Caco-2 (cell line): ENCODE data around the gene DYRK1A. TPM values are rescaled to one million over a fixed set of nuclear protein-coding genes. Genes with fewer than 3 reads are reported as not detected.

Source experiments
- Bru-seq: library from RNA; stranded (reverse); fragments of 400-500 nt; gene quantifications from one replicate; lab custom pipeline; 2021; lab: Mats Ljungman, UMichigan
- BruChase-seq, 2 experiments: library from RNA; stranded (reverse); fragments of 400-500 nt; gene quantifications; one replicate each; lab custom pipeline; 2021; lab: Mats Ljungman, UMichigan
- BruUV-seq: library from RNA; stranded (reverse); fragments of 400-500 nt; replicated peaks from 2 replicates; lab custom pipeline; 2021; lab: Mats Ljungman, UMichigan
- CTCF ChIA-PET: fragments of 300-600 bp; sonication (Branson Sonifier 250); formaldehyde crosslinking; loops from one replicate; lab custom pipeline; 2022; ENCODE audit warnings: antibody characterized with exemption; lab: Charles Lee
- POLR2A ChIA-PET: fragments of 300-600 bp; sonication (Branson Sonifier 250); formaldehyde crosslinking; loops from one replicate; lab custom pipeline; 2022; ENCODE audit warnings: antibody characterized with exemption; lab: Charles Lee
- DNase-seq, 2 experiments: peaks; one replicate each; pipeline versions ENCODE4 v3.0.0 to v3.0.0-alpha.2; 2020 to 2022
- H3K27me3 ChIP-seq: replicated peaks from 2 replicates; pipeline ENCODE4 v1.6.0; 2011; ENCODE audit warnings: low read length; ENCODE audit not compliant: control insufficient read depth, insufficient read depth
- H3K36me3 ChIP-seq: 2 replicates; pipeline ENCODE4 v1.5.1; 2011; ENCODE audit warnings: low read length; ENCODE audit not compliant: control insufficient read depth, insufficient read depth
- H3K4me1 ChIP-seq: fragments of 250-450 bp; sonication (Bioruptor Pico); 2 replicates; pipeline ENCODE4 v1.5.1; 2020; ENCODE audit warnings: mild to moderate bottlenecking
- H3K4me3 ChIP-seq: 2 replicates; pipeline ENCODE4 v1.5.1; 2011; ENCODE audit warnings: low read depth, mild to moderate bottlenecking, control low read depth, low read length
- H3K9me3 ChIP-seq: fragments of 250-450 bp; sonication (Bioruptor Pico); 2 replicates; pipeline ENCODE4 v1.5.1; 2020; ENCODE audit warnings: mild to moderate bottlenecking, moderate library complexity
- H3K27ac Mint-ChIP-seq: one replicate; pipeline ENCODE4 v1.8.0; 2022; ENCODE audit warnings: mixed read lengths; ENCODE audit not compliant: unreplicated experiment
- H3K27me3 Mint-ChIP-seq: one replicate; pipeline ENCODE4 v1.8.0; 2022; ENCODE audit warnings: mixed read lengths; ENCODE audit not compliant: insufficient read depth, unreplicated experiment
- H3K36me3 Mint-ChIP-seq: one replicate; pipeline ENCODE4 v1.8.0; 2022; ENCODE audit warnings: mild to moderate bottlenecking, mixed read lengths; ENCODE audit not compliant: insufficient read depth, unreplicated experiment
- H3K4me1 Mint-ChIP-seq: one replicate; pipeline ENCODE4 v1.8.0; 2022; ENCODE audit warnings: low read depth, mixed read lengths; ENCODE audit not compliant: unreplicated experiment
- H3K4me3 Mint-ChIP-seq: one replicate; pipeline ENCODE4 v1.8.0; 2022; ENCODE audit warnings: mild to moderate bottlenecking, moderate library complexity, mixed read lengths; ENCODE audit not compliant: unreplicated experiment
- H3K9me3 Mint-ChIP-seq: one replicate; pipeline ENCODE4 v1.8.0; 2022; ENCODE audit warnings: mixed read lengths; ENCODE audit not compliant: unreplicated experiment
- intact Hi-C: fragments of 100-400 bp; cut with micrococcal nuclease; formaldehyde crosslinking; loops from one replicate; pipeline ENCODE4 v1.10.0; 2022; ENCODE audit not compliant: unreplicated experiment
- long read RNA-seq: library from polyadenylated mRNA; stranded (forward); transcript quantifications from one replicate; pipeline ENCODE4 v2.0.0, GENCODE V29; 2022
- total RNA-seq: library from RNA; stranded (reverse); gene quantifications from 2 replicates; pipeline ENCODE4 v1.2.3, GENCODE V29; 2022
- TF ChIP-seq, protein P1 (sequence below), 2 experiments: fragments of 200-600 bp in 1 of 2; IDR thresholded peaks; 1 replicate in 1 of 2; 2 replicates in 1 of 2; pipeline versions ENCODE4 v1.5.1 to v1.8.0; 2011 to 2022; ENCODE audit warnings: antibody characterized with exemption in 1 of 2, control low read depth in 1 of 2, inconsistent platforms in 1 of 2, low read depth in 1 of 2, low read length in 1 of 2, mild to moderate bottlenecking in 1 of 2, moderate library complexity in 1 of 2; ENCODE audit not compliant: insufficient read depth in 1 of 2, severe bottlenecking in 1 of 2, unreplicated experiment in 1 of 2

DYRK1A gene
- total RNA-seq (50.9 and 51.5 TPM in 2 replicates), Bru-seq, nascent RNA (percentile 95 among the genes with signal in this experiment), BruChase-seq, experiment 1, labeled RNA remaining after a 2-hour chase (percentile 92 among the genes with signal in this experiment), BruChase-seq, experiment 2, labeled RNA remaining after a 6-hour chase (percentile 86 among the genes with signal in this experiment)
- long read RNA-seq, partial matches to known transcripts: 1 of 10 reads
- long read RNA-seq, other reads (novel, unspliced or antisense): 9 of 10 reads

GRCh38 chr21:37366482-37367316 is at the start of gene DYRK1A:
Gene DYRK1A (plus strand): TSS chr21:37366773. CDS start chr21:37420375, 53,602 bp downstream.
- peak; percentile 98 to 100 for DNase-seq
- Mint-ChIP-seq H3K27me3 (no peaks in the 10 kb centered on the region), H3K36me3 (peaks cover 10% of the 10 kb centered on the region), H3K4me1 (peaks cover 18% of the 10 kb centered on the region), H3K27ac (peak within 1 kb of the TSS; percentile 100), H3K4me3 (peak within 1 kb of the TSS; percentile 99), H3K9me3 (no peaks in the 10 kb centered on the region)
- Histone ChIP-seq H3K4me1 (peaks cover 31% of the 10 kb centered on the region), H3K27me3 (no peaks in the 10 kb centered on the region), H3K9me3 (no peaks in the 10 kb centered on the region), H3K4me3 (peak within 1 kb of the TSS; percentile 92), H3K36me3 (no peaks in the 10 kb centered on the region)
- ChIA-PET CTCF (interaction anchor here (1.0 kb wide), 1 partner anchor 147 kb away, joined by 6 read pairs; no protein-coding TSS in a partner anchor), POLR2A (interaction anchor here (0.6 to 2.7 kb wide), 8 partner anchors 28 to 387 kb away, joined by 3 to 25 read pairs (median 6); partner anchors contain the start of gene VPS26C)
- TF ChIP-seq, protein P1, sequence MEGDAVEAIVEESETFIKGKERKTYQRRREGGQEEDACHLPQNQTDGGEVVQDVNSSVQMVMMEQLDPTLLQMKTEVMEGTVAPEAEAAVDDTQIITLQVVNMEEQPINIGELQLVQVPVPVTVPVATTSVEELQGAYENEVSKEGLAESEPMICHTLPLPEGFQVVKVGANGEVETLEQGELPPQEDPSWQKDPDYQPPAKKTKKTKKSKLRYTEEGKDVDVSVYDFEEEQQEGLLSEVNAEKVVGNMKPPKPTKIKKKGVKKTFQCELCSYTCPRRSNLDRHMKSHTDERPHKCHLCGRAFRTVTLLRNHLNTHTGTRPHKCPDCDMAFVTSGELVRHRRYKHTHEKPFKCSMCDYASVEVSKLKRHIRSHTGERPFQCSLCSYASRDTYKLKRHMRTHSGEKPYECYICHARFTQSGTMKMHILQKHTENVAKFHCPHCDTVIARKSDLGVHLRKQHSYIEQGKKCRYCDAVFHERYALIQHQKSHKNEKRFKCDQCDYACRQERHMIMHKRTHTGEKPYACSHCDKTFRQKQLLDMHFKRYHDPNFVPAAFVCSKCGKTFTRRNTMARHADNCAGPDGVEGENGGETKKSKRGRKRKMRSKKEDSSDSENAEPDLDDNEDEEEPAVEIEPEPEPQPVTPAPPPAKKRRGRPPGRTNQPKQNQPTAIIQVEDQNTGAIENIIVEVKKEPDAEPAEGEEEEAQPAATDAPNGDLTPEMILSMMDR (IDR thresholded peaks at IDR 0.05; ENCODE audit: insufficient read depth in 1 of 2, low read depth in 1 of 2, low read length in 1 of 2, severe bottlenecking in 1 of 2, unreplicated experiment in 1 of 2): no peak
- no TSS peak for BruUV-seq
- intact Hi-C loops: loop anchor here (1.0 to 5.0 kb wide), 4 partner anchors 91 to 399 kb away; partner anchors contain the start of genes HLCS and VPS26C

GRCh38 chr21:37319551-37319950 is 47.0 kb upstream of the DYRK1A start:
- ChIA-PET CTCF (no interaction called here), POLR2A (no interaction called here)
- Mint-ChIP-seq H3K4me1 (no peaks in the 10 kb centered on the region), H3K27ac (no peak overlapping the region), H3K36me3 (no peaks in the 10 kb centered on the region), H3K27me3 (peaks cover 8% of the 10 kb centered on the region), H3K4me3 (no peak overlapping the region), H3K9me3 (peaks cover 12% of the 10 kb centered on the region)
- BruUV-seq: no TSS peak
- Histone ChIP-seq H3K9me3 (no peaks in the 10 kb centered on the region), H3K4me3 (no peak overlapping the region), H3K27me3 (no peaks in the 10 kb centered on the region), H3K36me3 (no peaks in the 10 kb centered on the region), H3K4me1 (no peaks in the 10 kb centered on the region)
- TF ChIP-seq, protein P1 (IDR thresholded peaks at IDR 0.05; ENCODE audit: insufficient read depth in 1 of 2, low read depth in 1 of 2, low read length in 1 of 2, severe bottlenecking in 1 of 2, unreplicated experiment in 1 of 2): no peak
- intact Hi-C loops: no loop called here
- DNase-seq: no peak

GRCh38 chr21:37322084-37322483 is 44.5 kb upstream of the DYRK1A start:
- no peaks in the 10 kb centered on the region for H3K27me3 ChIP-seq
- ChIA-PET CTCF (no interaction called here), POLR2A (no interaction called here)
- H3K36me3 ChIP-seq: no peaks in the 10 kb centered on the region
- H3K4me1 ChIP-seq: no peaks in the 10 kb centered on the region
- no peak for DNase-seq
- intact Hi-C loops: no loop called here
- H3K27me3 Mint-ChIP-seq: peaks cover 8% of the 10 kb centered on the region
- TF ChIP-seq, protein P1 (IDR thresholded peaks at IDR 0.05; ENCODE audit: insufficient read depth in 1 of 2, low read depth in 1 of 2, low read length in 1 of 2, severe bottlenecking in 1 of 2, unreplicated experiment in 1 of 2): no peak
- no peaks in the 10 kb centered on the region for H3K36me3 Mint-ChIP-seq
- H3K9me3 Mint-ChIP-seq: peaks cover 12% of the 10 kb centered on the region
- H3K4me3 Mint-ChIP-seq: no peak overlapping the region
- BruUV-seq: no TSS peak
- no peaks in the 10 kb centered on the region for H3K9me3 ChIP-seq
- H3K4me1 Mint-ChIP-seq: no peaks in the 10 kb centered on the region
- no peak overlapping the region for H3K27ac Mint-ChIP-seq
- no peak overlapping the region for H3K4me3 ChIP-seq
